HG03159 (cell line): ENCODE results near the gene ST14.

ENCODE experiments used
- ATAC-seq: cut with Tn5 transposase; IDR thresholded peaks from one replicate; pipeline ENCODE4 v1.9.1; 2021; ENCODE audit warnings: mild to moderate bottlenecking, moderate library complexity; ENCODE audit not compliant: unreplicated experiment

Gene ST14

DNA sequence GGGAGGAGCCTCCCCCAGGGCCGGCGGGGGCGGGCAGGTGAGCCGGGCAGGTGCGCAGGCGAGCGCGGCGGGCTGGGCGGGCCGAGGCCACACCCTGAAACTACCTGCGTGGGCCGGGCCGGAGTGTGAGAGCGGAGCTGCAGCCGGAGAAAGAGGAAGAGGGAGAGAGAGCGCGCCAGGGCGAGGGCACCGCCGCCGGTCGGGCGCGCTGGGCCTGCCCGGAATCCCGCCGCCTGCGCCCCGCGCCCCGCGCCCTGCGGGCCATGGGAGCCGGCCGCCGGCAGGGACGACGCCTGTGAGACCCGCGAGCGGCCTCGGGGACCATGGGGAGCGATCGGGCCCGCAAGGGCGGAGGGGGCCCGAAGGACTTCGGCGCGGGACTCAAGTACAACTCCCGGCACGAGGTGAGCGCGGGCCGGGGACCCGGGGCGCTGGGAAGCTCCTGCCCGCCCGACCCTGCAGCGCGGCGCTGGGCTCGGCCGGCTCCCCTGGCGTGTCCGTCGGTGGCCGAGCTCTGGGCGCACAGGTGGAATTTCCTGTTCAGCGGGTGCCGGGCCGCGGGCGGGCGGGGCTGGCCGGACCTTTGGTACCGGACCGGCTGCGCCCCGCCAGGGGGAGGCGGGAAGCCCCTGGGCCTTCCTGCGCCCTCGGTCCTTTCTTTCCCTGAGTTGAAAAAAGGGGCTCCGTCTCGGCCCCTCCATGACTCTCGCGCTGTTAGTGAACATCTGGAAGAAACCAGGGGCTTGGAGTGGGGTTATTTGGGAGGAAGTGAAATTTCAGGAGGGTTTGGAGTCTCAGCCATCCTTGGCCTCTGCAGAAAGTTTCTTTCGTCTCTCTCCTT, at the start of gene ST14:
Gene ST14, plus strand, starts transcription at position 126 of the 841 bp plus-strand sequence. Its CDS starts 198 bp downstream, at position 324.
- no peak for ATAC-seq

DNA sequence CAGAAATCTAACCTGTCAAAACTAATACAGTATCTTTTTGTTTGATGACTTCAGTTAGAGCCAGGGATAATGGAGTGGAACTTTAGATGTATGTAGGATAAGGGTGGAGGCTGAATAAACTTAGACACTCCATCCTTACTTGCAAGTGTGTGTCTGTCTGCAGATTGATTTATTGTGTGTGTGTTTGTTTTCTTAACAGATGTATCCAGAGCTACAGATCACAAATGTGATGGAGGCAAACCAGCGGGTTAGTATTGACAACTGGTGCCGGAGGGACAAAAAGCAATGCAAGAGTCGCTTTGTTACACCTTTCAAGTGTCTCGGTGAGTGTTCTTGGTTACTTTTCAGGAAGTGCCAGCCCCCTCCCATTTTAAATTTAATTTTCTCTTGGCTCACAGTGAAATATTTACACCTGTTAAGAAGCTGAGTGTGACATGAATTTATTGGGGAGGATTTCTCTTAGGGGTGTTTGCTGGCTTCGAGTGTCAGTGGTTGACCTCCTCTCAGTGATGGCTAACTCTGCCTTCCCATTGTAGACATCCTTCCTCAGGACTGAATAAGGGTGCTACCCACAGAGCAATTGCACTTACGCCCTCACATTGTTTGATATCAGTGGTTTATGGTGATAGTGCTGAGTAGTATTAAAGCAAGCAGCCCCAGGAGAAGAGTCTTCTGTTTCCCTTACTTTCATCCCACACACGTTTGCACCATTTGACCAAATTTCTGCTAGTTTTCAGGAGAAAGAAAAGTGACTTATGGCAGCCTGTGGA, 49.1 kb upstream of the ST14 start:
- no peak for ATAC-seq

DNA sequence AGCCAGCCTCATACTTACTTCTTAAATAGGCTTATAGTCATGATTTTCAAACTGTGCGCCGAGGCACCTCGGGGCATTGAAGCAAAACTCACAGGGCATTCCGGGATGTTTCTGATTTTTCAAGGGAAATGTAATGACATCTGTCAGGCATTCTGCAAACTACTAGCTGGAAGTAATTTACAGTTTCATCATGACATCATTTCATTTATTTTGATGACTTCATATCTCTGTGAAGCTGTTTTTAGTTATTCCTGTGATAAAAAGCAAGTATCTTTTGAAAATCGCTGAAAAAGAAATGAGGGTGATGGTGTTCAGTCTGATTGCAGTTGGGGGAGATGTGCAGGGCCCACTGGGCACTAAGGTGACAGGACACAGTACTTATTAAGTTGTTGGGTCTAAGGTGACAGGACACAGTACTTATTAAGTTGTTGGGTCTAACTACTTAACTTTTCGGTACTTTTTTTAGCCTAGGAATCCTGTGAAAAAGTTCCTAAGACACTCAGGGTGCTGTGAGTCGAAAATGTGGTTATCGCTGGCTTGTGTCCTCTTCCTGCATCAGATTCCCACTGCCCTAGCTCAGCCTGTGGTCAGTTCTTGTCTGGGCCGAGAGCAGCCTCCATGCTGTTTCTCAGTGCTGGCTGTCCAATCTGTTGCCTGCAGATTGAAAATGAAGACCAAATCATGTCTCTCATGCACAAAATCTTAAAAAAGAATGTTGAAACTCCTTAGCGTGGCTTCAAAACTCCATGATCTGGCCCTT, 47.3 kb upstream of the ST14 start:
- no peak for ATAC-seq

DNA sequence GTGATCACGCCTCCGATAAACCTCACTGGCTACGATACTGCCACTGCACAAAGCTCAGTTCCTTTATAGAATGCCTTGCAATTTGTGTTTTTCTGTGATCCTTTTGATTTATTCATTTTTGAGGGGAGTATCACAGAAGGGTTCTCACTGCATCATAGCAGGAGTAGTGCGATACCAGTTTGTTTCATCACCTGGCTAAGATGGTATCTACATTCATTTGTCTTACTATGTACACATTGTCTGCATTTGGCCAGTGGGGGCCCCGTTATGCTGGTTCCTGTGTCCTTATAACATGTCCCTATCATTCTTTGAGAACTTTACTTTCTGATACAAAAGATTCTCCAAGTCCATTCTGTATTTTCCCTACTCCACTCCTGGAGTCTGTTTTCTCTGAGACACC, 45.3 kb upstream of the ST14 start:
- ATAC-seq, result no peak

DNA sequence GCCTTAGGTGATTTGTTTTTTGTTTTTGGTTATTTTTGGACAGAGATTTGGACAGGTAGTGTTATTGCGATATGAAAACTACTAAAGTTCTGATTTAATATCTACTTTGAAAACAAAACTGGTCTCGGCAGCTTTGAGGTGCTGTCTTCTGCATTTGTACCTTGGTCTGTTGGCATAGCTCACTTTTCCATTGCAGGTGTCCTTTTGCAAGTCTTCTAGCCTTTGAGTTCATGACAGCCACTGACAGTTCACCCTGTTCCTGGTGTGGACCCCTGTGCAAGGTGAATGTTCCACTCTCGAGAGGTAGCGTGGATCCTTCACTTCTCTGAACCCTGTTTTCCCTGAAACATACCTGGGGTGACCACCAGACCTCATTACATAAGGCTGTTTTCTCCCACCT, 44.9 kb upstream of the ST14 start:
- ATAC-seq, result no peak

GRCh38 chr11:130115218-130115617, 44.4 kb upstream of the ST14 start:
- no peak for ATAC-seq

- peak; percentile 91 for ATAC-seq
These were observed 41.4 kb upstream of the ST14 start for GRCh38 chr11:130118165-130118564.

GRCh38 chr11:130118636-130119387, 40.8 kb upstream of the ST14 start:
- ATAC-seq, result peak; percentile 41

GRCh38 chr11:130120045-130120444, 39.5 kb upstream of the ST14 start:
- no peak for ATAC-seq

GRCh38 chr11:130121445-130121978, 38.1 kb upstream of the ST14 start:
- ATAC-seq, result no peak

GRCh38 chr11:130122141-130122575, 37.4 kb upstream of the ST14 start:
- ATAC-seq, result no peak

DNA sequence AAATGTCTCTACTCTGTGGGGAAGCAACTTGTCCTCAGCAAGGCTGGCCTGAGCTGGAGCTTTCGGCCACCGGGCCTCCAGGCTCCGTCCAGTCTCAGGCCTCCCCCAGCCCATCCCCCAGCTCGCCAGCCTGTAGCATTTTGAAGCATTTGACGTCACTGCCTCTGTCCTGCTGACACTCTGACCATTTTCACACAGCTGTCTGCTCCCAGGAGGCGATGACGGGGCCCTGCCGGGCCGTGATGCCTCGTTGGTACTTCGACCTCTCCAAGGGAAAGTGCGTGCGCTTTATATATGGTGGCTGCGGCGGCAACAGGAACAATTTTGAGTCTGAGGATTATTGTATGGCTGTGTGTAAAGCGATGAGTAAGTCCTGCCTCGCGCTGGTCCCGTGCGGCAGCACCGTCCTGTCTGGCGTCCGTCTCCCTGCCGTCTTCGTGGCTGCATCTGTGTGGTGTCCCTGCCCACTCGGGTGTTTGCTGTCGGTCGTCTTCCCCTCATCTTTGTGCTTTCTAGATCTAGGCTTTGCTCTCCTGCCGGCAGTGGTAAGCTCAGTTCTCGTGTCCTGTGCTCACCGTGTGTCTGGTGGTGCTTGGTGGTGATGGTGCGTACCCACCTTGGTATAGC, 36.1 kb upstream of the ST14 start:
- no peak for ATAC-seq

GRCh38 chr11:130124096-130124495, 35.5 kb upstream of the ST14 start:
- no peak for ATAC-seq

- no peak for ATAC-seq
These were observed 33.9 kb upstream of the ST14 start for GRCh38 chr11:130125638-130126037.

GRCh38 chr11:130126516-130126915, 33.1 kb upstream of the ST14 start:
- ATAC-seq, result no peak

DNA sequence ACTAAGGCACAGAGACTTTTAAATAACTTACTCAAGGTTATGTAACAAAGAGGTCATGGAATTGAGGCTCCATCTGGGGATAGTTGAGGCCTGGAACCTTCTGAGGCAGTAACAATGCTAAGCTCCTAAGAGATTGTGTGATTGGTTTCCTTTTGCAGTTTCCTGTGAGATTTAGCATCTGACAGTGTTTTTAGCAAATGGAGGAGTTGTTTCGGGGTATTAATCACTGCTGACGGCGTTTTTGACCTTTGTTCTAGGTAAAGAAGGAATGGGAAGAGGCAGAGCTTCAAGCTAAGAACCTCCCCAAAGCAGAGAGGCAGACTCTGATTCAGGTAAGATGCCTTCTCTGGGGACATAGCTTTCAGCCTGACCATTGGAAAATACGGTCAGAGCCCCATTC, 32.1 kb upstream of the ST14 start:
- ATAC-seq, result no peak

GRCh38 chr11:130128626-130129025, 31.0 kb upstream of the ST14 start:
- ATAC-seq, result no peak

DNA sequence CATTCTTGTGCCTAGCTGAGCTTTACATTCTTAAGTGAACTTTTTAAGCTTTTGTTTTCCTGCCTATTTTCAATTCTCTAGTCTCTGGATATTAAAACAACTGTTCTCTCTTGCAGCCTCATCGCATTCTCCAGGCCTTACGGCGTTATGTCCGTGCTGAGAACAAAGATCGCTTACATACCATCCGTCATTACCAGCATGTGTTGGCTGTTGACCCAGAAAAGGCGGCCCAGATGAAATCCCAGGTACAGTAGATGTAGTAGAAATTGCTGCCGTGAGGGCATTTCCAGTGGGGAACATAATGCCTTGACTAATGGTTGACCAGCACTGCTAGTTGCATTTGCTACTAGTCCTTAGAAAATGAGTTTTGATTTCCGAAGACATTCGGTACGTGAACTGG, 29.7 kb upstream of the ST14 start:
- no peak for ATAC-seq

DNA sequence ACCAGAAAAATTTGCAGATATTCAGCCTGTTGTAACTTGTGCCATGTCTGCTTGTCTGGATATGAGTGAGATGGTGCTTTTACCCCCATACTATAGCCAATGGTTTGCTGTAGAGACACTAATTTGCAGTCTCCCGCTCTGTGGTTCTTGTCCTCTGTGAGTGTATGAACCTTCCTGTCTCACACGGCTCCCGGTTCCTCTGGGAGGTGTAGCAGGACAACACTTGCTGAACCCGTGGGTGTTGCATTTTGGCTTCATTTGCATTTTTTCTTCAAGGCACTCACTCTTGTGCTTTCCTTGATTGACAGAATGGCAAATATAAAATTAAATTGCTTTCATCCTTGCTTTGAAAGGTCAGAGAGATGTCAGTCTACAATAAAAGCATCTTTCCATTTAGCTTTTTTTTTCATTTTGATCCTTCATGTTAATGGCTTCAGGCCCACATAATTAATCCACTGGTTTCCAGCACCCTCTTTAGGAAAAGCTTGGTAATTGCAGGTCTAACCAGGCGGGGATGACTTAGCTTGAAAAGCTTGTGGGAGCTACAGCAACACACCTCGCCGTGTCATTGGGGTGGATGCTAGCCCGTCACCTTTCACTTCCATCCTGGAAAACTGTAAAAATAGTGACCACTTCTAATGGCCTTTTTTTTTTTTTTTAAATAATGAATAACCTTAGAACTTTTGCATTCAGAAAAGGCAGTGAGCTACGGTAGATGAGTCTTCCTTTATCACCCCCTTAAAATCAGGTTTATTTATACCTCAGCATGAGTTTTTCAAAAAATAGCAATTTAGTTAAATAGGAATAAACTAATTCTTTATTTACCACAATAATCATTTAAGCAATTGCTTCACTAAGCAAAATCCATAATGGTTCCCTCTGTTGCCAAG, 27.4 kb upstream of the ST14 start:
- ATAC-seq, result peak; percentile 84
